ENCODE data around the gene CD47.

The CD47 gene

DNA sequence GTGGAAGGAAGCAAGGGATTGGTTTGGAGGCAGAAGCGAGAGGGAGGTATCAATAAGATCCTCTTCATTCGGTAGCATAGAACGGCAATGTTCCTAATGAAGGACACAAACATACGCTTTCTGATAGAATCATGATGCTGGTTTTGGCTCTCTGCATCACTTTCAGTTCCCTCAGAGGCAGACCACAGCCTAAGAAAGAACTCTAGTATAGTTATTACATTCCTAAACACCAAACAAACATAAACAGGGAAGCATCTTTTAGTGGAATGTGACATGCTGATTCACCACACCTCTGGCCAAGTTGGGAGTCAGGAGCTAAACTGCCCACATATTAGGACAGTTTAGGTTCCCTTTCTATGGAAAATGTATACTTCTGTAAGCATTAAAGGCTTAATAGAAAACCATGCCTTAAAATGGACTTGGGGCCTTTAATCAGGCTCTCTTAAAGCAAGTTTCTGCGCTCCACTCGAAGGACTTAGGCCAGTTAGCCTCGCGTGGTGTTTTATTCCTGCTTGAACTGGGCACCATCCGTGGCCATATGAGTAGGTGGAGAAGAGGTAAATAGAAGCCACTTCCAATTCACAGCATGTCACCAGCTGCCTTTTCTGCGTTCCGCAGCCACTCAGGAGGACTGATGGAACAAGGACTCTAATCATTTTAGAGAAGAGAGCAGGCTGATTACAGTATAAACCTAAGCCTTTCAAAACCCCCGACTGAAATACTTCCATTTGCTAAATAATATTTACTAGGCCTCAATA, 53.7 kb downstream of the CD47 start:
- Histone ChIP-seq H3K4me3 (ENCODE audit: low read depth, low read length) (no peak overlapping the region), H3K36me3 (no peaks in the 10 kb centered on the region), H3K9me3 (no peaks in the 10 kb centered on the region), H3K4me1 (peaks cover 3% of the 10 kb centered on the region), H3K27me3 (no peaks in the 10 kb centered on the region)
- DNase-seq = no peak
- TF ChIP-seq, protein P1, sequence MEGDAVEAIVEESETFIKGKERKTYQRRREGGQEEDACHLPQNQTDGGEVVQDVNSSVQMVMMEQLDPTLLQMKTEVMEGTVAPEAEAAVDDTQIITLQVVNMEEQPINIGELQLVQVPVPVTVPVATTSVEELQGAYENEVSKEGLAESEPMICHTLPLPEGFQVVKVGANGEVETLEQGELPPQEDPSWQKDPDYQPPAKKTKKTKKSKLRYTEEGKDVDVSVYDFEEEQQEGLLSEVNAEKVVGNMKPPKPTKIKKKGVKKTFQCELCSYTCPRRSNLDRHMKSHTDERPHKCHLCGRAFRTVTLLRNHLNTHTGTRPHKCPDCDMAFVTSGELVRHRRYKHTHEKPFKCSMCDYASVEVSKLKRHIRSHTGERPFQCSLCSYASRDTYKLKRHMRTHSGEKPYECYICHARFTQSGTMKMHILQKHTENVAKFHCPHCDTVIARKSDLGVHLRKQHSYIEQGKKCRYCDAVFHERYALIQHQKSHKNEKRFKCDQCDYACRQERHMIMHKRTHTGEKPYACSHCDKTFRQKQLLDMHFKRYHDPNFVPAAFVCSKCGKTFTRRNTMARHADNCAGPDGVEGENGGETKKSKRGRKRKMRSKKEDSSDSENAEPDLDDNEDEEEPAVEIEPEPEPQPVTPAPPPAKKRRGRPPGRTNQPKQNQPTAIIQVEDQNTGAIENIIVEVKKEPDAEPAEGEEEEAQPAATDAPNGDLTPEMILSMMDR (IDR thresholded peaks at IDR 0.05; ENCODE audit: low read depth, low read length) = no peak

DNA sequence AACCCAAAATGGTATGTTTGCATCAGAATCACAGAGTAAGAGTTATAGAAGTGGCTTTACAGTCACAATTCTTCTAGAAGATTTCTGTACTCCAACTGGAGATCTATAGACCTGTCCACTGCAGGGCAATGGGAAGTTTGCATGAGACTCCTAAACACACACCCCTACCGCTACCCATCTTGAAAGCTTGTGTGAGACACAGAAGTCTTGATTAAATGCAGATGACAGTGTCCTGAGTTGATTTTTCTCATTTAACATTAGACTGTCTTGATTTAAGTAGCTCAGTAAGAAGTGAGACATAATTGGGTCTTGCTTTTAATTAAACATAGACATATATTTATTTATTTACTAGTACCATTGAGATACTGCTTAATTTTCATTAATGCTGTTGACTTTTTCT, 54.4 kb downstream of the CD47 start:
- peaks cover 3% of the 10 kb centered on the region for H3K4me1 ChIP-seq
- no peaks in the 10 kb centered on the region for H3K9me3 ChIP-seq
- H3K4me3 ChIP-seq (ENCODE audit: low read depth, low read length) = no peak overlapping the region
- no peaks in the 10 kb centered on the region for H3K27me3 ChIP-seq
- no peaks in the 10 kb centered on the region for H3K36me3 ChIP-seq
- TF ChIP-seq, protein P1 (IDR thresholded peaks at IDR 0.05; ENCODE audit: low read depth, low read length) = no peak
- DNase-seq = no peak

DNA sequence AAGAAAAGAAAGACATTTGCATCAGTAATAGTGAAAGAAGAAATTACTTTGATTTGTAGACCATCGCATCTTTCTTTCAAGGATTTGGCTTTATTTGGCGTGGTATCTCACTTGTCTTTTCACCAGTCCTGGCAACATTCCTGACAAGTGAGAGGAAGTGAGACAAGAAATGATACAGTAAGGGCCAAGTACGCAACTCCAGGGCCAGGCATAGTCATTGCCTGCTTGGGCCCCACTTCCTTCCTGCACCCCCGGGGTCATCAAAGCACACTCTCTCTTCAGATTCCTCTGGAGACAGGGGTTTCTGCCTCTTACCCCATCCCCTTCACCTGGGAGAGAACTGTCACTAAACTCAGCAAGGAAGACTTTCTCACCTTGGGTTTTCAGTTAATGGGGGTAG, 55.1 kb downstream of the CD47 start:
- H3K9me3 ChIP-seq = no peaks in the 10 kb centered on the region
- TF ChIP-seq, protein P1 (IDR thresholded peaks at IDR 0.05; ENCODE audit: low read depth, low read length) = no peak
- no peak for DNase-seq
- no peaks in the 10 kb centered on the region for H3K27me3 ChIP-seq
- H3K36me3 ChIP-seq = no peaks in the 10 kb centered on the region
- H3K4me3 ChIP-seq (ENCODE audit: low read depth, low read length) = no peak overlapping the region
- H3K4me1 ChIP-seq = peaks cover 3% of the 10 kb centered on the region

DNA sequence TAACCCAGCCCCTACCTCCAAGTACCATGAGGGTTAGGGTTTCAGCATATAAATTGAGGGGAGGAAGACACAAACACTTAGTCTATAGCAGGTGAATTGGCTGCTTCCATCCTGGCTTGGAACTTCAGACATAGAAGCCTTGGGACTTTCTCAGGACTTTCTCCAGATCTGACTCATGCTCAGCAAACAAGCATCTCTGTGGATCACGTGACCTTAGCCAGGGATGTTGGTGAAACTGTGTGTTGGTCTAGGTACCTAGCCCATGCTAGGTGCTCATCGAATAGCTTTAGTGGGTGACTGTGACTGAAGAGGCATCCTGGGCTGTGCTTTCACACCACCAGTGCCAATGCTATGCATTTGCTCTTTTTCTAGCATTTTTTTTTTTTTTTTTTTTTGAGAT, 58.9 kb downstream of the CD47 start:
- H3K4me1 ChIP-seq = no peaks in the 10 kb centered on the region
- no peak for DNase-seq
- TF ChIP-seq, protein P1 (IDR thresholded peaks at IDR 0.05; ENCODE audit: low read depth, low read length) = no peak
- no peaks in the 10 kb centered on the region for H3K36me3 ChIP-seq
- H3K9me3 ChIP-seq = no peaks in the 10 kb centered on the region
- no peak overlapping the region for H3K4me3 ChIP-seq (ENCODE audit: low read depth, low read length)
- H3K27me3 ChIP-seq = no peaks in the 10 kb centered on the region

DNA sequence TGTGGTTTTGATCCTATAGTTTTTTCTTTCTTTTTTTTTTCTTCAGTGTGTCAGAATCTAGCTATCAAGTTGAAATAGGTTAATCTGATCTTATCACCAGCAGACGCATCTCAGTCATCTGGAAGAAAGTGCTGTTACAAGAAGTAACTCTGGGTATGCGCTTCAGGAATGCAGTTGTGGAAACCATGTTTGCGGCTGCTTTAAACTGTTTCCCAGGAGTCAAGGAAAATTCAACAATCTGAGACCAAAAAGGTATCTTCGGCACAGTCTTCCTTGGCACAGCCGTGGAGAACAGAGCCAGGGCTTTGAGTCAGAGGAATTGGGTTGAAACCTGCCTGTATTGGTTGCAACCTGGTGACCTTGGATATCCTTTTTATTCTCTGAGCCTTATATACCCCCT, 59.9 kb downstream of the CD47 start:
- no peak overlapping the region for H3K4me3 ChIP-seq (ENCODE audit: low read depth, low read length)
- H3K4me1 ChIP-seq = no peaks in the 10 kb centered on the region
- no peaks in the 10 kb centered on the region for H3K9me3 ChIP-seq
- no peaks in the 10 kb centered on the region for H3K27me3 ChIP-seq
- TF ChIP-seq, protein P1 (IDR thresholded peaks at IDR 0.05; ENCODE audit: low read depth, low read length) = no peak
- DNase-seq = no peak
- H3K36me3 ChIP-seq = no peaks in the 10 kb centered on the region

DNA sequence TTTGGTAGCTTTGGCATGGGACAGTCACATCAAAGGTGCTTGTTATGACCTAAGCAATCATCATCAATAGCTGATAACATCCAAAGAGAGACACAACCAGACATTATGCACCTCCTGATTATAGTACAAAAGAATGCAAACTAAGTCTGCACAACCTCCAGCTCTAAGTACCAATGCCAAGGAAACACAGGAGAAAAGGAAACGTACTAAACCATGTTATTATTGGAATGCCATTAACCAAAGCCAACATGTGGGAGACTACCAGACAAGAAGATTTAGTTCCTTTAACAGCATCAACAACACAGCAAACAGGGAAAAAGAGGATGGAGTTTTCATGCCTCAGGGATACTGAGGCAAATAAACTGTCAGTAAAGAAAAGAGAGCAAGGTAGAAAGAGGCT, 61.4 kb downstream of the CD47 start:
- Histone ChIP-seq H3K9me3 (no peaks in the 10 kb centered on the region), H3K4me1 (no peaks in the 10 kb centered on the region), H3K27me3 (no peaks in the 10 kb centered on the region), H3K4me3 (ENCODE audit: low read depth, low read length) (no peak overlapping the region), H3K36me3 (no peaks in the 10 kb centered on the region)
- TF ChIP-seq, protein P1 (IDR thresholded peaks at IDR 0.05; ENCODE audit: low read depth, low read length) = no peak
- no peak for DNase-seq
